Panc1 (cell line): ENCODE results near the gene SGCB.

Source experiments
- CTCF ChIP-seq: fragments of 450-650 bp; IDR thresholded peaks from 2 replicates; pipeline ENCODE4 v1.5.1; 2017; ENCODE audit warnings: mild to moderate bottlenecking
- POLR2AphosphoS5 ChIP-seq: IDR thresholded peaks from 2 replicates; pipeline ENCODE4 v1.6.1; 2012; ENCODE audit warnings: mild to moderate bottlenecking, low read depth, low read length, moderate library complexity
- REST ChIP-seq, 2 experiments: IDR thresholded peaks; 2 replicates each; pipeline ENCODE4 v1.6.1; 2011 to 2012; ENCODE audit warnings: low read depth in 2 of 2, control low read depth in 1 of 2, low read length in 1 of 2, mild to moderate bottlenecking in 1 of 2, moderate library complexity in 1 of 2; ENCODE audit not compliant: insufficient read depth in 1 of 2
- TCF7L2 ChIP-seq: IDR thresholded peaks from 2 replicates; pipeline ENCODE4 v1.6.1; 2011; ENCODE audit warnings: mild to moderate bottlenecking, low read depth, low read length, inconsistent platforms

GRCh38 chr4:52038103-52038912, at the start of gene SGCB:
- TF ChIP-seq CTCF (no peak), POLR2AphosphoS5 (no peak), REST (IDR thresholded peaks at IDR 0.05; ENCODE audit: insufficient read depth in 1 of 2, low read depth in 2 of 2, low read length in 1 of 2) (no peak), TCF7L2 (no peak)
